ENCODE measurements around the gene ZNF236.

ZNF236 gene

GRCh38 chr18:76905821-76906220 is 83.5 kb downstream of the ZNF236 start:
- in situ Hi-C loops (cut with MboI; ENCODE audit: low sequenced_read_pairs) = no loop called here

- in situ Hi-C loops (cut with MboI; ENCODE audit: low sequenced_read_pairs) = no loop called here
Measured at GRCh38 chr18:76908277-76908676, 85.9 kb downstream of the ZNF236 start.

GRCh38 chr18:76909439-76909838 is 87.1 kb downstream of the ZNF236 start:
- in situ Hi-C loops (cut with MboI; ENCODE audit: low sequenced_read_pairs) = no loop called here

DNA sequence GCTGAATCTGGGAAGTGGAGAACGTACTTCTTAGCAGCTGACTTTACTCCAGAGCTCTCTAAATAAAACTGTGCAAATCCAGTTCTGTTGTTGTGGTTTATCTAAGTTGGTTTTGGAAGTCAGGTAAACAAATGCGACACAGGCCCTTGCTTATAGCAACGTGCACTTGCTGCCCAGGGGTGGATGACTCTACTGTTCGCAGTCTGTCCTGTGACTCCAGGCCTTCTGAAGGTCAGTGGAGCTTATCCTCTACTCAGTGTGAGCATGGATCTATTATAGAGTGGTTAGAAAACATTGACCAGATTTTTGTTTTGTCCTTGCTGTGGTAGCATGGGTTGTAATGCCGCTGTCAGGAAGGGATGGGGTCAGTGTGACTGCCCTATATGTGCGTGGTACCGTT is 89.1 kb downstream of the ZNF236 start:
- in situ Hi-C loops (cut with MboI; ENCODE audit: low sequenced_read_pairs) = no loop called here

DNA sequence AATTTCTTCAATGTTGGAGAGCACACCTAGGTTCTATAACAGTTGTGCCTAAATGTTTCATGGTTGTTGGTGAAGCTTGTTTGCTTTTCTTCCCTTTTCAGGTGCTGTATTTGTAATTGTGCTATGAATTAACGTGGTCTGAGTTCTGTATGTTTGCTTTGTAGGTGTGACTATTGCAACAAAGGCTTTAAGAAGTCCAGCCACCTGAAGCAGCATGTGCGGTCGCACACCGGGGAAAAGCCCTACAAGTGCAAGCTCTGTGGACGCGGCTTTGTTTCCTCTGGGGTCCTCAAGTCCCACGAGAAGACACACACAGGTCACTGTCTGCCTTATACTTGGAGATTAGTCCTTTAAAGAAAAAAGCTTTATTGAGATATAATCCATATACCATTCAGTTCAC is 91.2 kb downstream of the ZNF236 start:
- in situ Hi-C loops (cut with MboI; ENCODE audit: low sequenced_read_pairs) = no loop called here

DNA sequence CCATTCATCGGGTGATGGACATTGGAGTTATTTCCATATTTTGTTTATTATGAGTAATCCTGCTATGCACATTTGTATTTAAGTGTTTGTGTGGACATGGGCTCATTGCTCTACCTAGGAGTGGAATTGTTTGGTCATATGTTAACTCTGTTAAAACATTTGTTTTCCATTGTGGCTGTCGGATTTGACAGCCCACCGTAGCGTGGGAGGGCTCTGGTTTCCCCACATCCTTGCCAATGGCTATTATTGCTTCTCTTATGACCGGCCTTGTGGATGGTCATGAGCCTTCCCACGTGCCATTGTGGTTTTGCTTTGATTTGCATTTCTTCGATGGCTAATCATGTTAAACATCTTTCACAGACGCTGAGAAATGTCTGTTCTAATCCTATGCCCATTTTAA is 92.0 kb downstream of the ZNF236 start:
- in situ Hi-C loops (cut with MboI; ENCODE audit: low sequenced_read_pairs) = no loop called here

- in situ Hi-C loops (cut with MboI; ENCODE audit: low sequenced_read_pairs) = no loop called here
Measured at GRCh38 chr18:76914796-76915195, 92.4 kb downstream of the ZNF236 start.

- in situ Hi-C loops (cut with MboI; ENCODE audit: low sequenced_read_pairs) = no loop called here
Measured at GRCh38 chr18:76915456-76915855, 93.1 kb downstream of the ZNF236 start.

GRCh38 chr18:76920974-76921373 is 98.6 kb downstream of the ZNF236 start:
- in situ Hi-C loops (cut with MboI; ENCODE audit: low sequenced_read_pairs) = no loop called here

DNA sequence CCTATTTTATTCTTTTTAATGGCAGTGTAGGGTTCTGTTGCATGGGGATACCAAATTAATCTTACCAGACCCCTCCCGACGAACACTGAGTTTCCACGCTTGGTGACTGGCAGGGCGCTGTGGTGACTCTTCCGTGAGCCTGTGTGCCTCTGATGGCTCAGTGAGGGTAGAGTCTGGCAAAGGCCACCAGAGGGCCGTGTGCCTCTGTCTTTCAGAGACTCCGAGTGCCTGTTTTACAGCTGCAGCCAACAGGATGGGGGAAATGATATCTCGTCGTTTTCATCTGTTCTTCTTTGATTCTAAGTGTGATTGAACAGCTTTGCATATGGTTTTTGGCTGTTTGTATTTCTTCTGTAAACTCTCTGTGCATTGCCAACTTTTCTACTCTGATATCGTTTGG is 99.8 kb downstream of the ZNF236 start:
- in situ Hi-C loops (cut with MboI; ENCODE audit: low sequenced_read_pairs) = no loop called here

GRCh38 chr18:76923485-76924085 is 101.2 kb downstream of the ZNF236 start:
- in situ Hi-C loops (cut with MboI; ENCODE audit: low sequenced_read_pairs) = no loop called here

DNA sequence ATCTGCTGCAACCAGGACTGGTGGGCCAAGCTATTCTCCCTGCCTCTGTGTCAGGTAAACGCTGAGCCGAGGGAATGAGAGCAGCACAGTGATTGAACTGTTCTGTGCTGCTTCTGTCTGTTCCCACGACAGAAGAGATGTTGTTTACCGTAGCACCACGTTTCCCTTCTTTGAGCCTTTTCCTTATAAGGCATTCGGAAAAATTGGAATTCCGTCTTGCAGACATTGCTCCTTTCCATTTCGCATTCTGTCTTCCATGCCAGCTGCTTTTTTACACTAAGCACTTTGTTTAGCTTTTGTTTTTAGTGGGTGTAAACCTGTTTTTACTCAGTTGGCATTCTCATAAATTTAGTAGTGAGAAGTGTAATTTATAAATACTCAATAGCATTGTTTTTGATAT is 103.1 kb downstream of the ZNF236 start:
- in situ Hi-C loops (cut with MboI; ENCODE audit: low sequenced_read_pairs) = no loop called here

- in situ Hi-C loops (cut with MboI; ENCODE audit: low sequenced_read_pairs) = no loop called here
Measured at GRCh38 chr18:76927223-76927725, 104.9 kb downstream of the ZNF236 start.

DNA sequence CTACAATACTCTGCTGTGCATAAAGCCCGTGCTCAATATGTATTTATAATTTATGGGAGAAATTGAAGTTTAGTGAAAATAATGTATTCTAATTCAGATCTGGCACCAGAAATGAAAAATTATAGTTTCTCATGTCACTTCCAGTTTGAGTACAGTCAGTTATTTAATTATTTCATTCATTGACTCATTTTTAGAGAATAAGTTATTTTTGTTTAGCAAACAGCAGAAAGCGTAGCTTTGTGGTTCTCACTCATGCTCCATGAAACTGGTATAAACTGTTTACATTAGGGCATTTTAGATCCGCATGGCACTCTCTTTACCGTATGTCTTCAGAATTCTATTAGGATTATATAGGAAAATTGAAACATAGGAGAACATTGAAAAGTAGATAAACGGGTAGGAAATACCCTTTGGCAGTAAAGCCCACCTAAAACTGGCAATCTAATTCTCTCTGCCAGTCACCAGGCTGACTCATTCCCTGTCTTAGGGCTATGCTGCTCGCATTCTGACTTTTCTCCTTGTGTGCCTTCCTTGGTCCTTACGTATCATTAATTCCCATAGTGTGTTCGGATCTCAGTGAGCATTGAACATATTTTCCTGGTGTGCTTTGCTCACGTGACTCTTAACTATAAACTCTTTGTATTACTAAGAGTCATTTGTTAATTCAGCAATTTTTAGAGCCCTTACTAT is 106.0 kb downstream of the ZNF236 start:
- in situ Hi-C loops (cut with MboI; ENCODE audit: low sequenced_read_pairs) = no loop called here

DNA sequence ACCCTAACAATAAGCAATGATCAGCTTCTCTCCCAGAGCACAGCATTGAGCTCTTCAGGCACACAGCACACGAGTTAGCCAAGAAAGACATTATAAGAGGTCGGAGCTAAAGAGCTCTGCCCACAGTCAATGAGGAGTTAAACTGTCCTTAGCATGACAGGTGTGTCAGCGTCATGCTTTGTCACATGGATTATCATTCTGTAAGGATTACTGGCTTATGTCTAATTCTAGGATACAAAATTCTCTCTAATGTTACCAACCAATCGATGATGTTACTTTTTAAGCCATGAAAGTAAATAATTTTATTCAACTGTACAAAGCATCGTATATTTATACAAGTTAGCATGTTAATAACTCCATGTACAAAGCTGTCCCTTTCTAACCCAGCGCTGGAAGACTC is 108.8 kb downstream of the ZNF236 start:
- in situ Hi-C loops (cut with MboI; ENCODE audit: low sequenced_read_pairs) = no loop called here

- in situ Hi-C loops (cut with MboI; ENCODE audit: low sequenced_read_pairs) = no loop called here
Measured at GRCh38 chr18:76932026-76932819, 109.9 kb downstream of the ZNF236 start.

DNA sequence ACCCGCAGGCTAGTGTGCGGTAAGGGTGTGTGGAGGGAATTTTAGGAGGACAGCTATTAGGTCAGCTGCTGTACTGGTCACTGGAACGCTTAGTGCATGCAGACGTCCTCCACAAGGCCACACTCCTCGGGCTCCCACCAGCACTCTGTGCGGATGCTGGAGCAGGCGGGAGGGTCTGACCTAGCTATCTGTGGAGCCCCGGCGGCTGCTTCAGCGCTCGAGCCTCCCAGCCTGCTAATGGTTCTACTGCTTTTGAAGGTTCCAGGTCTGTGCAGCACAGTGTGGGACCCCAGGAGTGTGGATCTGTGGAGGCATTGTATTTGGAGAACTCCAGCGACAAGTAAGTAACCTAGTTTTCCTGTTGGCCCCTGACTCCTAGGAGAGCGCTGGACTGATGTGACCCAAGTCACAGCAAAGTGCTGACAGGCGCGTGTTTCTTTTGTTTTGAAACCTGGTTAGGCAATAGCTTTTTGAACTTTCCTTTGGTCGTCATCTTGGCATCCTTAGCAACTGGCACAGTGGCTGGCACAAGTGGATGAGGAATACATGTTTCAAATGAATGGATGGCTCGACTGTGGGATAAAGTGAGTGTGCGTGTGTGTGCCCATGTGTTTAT is 113.5 kb downstream of the ZNF236 start:
- in situ Hi-C loops (cut with MboI; ENCODE audit: low sequenced_read_pairs) = no loop called here

DNA sequence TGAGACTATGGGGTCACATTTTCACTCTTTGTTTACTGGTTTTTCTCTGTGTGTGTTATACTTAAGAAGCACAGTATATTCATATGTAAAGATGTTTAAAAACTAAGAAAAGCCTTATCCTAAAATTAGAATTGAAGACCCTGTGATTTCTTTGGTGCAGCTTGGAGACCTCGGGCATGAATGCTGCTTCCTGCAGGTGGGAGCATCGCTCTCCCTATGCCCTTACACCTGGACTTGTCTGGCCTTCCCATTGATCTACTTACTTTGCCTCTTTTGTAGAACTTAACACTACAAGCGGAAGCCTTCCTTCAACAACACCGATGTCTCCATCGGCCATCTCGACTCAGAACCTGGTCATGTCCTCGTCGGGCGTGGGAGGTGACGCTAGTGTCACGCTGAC is 114.5 kb downstream of the ZNF236 start:
- in situ Hi-C loops (cut with MboI; ENCODE audit: low sequenced_read_pairs) = no loop called here

- in situ Hi-C loops (cut with MboI; ENCODE audit: low sequenced_read_pairs) = no loop called here
Measured at GRCh38 chr18:76937597-76937996, 115.2 kb downstream of the ZNF236 start.

- in situ Hi-C loops (cut with MboI; ENCODE audit: low sequenced_read_pairs) = no loop called here
Measured at GRCh38 chr18:76938619-76939018, 116.3 kb downstream of the ZNF236 start.

DNA sequence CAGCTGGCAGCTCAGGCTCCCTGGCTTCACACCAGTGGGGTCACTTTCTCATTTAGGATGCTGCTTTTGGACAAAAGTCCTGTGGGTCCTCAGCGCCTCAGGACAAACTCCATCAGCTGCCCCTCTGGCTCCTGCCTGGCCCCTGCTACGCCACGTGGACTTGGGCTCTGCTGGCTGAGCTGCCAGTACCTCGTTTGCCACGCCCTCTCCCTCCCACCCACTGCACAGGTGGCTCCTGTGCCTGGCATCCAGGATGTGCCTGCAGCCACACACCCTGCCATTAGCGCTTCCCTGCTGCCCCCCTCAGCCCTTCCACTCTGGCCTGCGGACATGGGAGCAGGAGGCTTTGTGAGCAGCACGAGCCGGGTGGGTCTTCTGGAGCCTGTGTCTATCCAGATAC is 118.9 kb downstream of the ZNF236 start:
- in situ Hi-C loops (cut with MboI; ENCODE audit: low sequenced_read_pairs) = no loop called here
